Heart left ventricle (tissue), 13 donors: Measurements from ENCODE around the gene DMXL2.

ENCODE experiments used
- CTCF ChIP-seq, 12 donors: fragments of 200-600 bp; sonication (generic) in 4 of 12; IDR thresholded peaks; one replicate each; pipeline versions ENCODE4 v1.5.0 to v1.8.0; 2018 to 2022; ENCODE audit warnings: antibody characterized with exemption in 12 of 12, mild to moderate bottlenecking in 5 of 12
- POLR2A ChIP-seq, 2 donors: fragments of 450-650 bp; IDR thresholded peaks; one replicate each; pipeline ENCODE4 v1.6.1; 2017; ENCODE audit warnings: antibody characterized with exemption in 2 of 2, mild to moderate bottlenecking in 2 of 2, moderate library complexity in 2 of 2
- donor health status: ischemic (EF 13 %, LVEDD 7.1; RV severe dilation, severe dysfunction).
- donor health status: DM: no; HTN: yes; CAD: no.
- donor health status: DM: no; HTN: no; CAD: no.
- donor health status: ischemic (EF 25% LVEDD 6.9; RV normal size, moderate dysfunction).
- donor health status: ischemic (EF 25% LVEDD 5.7; RV mildly dilated, moderate dysfunction).
- donor health status: ischemic (EF 35%, LVEDD 5.7; RV mildly dilated, moderate dysfunction).
- donor health status: nonischemic (EF 11% LVEDD 7.7; RV severe dilation, severe dysfunction).
- donor health status: DM: yes; HTN: yes; CAD: no.
- donor health status: PGD.
- donor health status: ischemic (EF 29% LVEDD 5.4; RV normal size, mild dysfunction).
- donor health status: nonischemic (EF 23%, LVEDD 6.1; RV moderate dilation, normal function).

- TF ChIP-seq CTCF (IDR thresholded peaks at IDR 0.05), result no peak
- no peak for TF ChIP-seq POLR2A (IDR thresholded peaks at IDR 0.05)
Observed at GRCh38 chr15:51603002-51603401, 19.6 kb downstream of the DMXL2 start.
